Stimulated activated CD8-positive, alpha-beta memory T cell treated with anti-CD3 and anti-CD28 coated beads, Interleukin-7, amount 100 ng/mL, for 1 hour (primary cell): Measurements from ENCODE around the gene TMTC1.
"Not testable (repeated sequence)": the region's sequence is repeated elsewhere in the genome, so short reads cannot be mapped to it uniquely, and the experiment has no call there.

Experiments
- DNase-seq, 2 donors: peaks; one replicate each; pipeline ENCODE4 v3.0.0-alpha.2; 2020; ENCODE audit warnings: low read depth in 2 of 2

The TMTC1 gene

DNA sequence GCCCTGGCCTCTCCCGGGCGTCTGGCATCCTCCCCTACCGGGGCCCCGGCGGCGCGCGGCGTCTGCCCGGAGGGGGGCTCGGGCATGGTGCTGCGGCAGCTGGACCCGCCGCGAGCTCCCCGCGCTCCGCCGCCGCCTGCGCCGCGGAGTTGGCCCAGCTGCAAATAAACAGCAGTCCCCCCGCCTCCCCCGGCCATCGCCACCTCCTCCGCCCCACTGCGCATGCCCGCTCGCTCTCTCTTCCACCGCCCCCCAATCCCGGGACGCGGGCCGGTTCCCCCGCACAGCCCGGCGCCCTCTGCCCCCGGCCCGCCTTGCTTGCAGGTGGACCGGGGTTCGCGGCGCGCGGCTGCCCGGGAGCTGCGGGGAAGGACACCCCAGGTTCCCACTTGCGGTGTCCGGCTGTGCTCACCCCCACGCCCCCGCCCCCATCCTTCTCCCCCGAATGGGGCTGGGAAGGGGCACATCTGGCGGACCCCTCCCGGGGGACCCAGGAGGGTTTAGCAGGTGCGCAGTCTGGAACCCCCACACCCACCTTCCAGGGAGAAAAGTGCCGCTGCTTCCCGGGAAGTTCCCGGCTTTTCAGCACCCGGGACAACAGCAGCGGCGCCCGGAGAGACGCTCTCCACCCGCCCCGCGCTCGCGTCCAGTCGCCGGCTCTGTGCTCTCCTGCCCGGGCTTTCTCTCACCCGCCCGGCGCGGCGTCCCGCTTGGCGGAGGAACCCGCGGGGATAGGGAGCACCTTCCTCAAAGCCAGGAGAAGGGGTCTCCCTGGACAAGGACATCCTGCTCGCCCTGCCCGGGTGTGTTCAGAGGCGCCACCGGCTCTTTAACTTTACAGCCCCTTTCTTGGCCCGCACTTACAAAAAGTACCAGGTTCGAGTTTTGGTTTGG lies at the start of gene TMTC1:
Gene TMTC1 (minus strand): TSS at position 170 of the 894 bp plus-strand sequence. CDS start 191 bp downstream, outside the sequence.
- no peak for DNase-seq

- DNase-seq = no peak
Observed at GRCh38 chr12:29831173-29831572, 47.4 kb upstream of the TMTC1 start.

DNA sequence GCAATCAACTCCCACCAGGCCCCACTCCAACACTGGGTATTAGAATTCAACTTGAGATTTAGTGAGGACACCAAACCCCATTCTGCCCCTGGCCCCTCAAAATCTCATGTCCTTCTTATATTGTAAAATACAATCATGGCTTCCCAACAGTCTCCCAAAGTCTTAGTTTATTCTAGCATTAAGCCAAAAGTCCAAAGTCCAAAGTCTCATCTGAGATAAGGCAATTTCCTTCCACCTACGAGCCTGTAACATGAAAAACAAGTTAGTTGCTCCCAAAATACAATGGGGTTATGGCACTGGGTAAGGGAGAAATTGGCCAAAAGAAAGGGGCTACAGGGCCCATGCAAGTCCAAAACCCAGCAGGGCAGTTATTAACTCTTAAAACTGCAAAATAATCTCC lies 46.6 kb upstream of the TMTC1 start:
- DNase-seq = no peak

GRCh38 chr12:29818916-29819623 lies 35.3 kb upstream of the TMTC1 start:
- DNase-seq = no peak

DNA sequence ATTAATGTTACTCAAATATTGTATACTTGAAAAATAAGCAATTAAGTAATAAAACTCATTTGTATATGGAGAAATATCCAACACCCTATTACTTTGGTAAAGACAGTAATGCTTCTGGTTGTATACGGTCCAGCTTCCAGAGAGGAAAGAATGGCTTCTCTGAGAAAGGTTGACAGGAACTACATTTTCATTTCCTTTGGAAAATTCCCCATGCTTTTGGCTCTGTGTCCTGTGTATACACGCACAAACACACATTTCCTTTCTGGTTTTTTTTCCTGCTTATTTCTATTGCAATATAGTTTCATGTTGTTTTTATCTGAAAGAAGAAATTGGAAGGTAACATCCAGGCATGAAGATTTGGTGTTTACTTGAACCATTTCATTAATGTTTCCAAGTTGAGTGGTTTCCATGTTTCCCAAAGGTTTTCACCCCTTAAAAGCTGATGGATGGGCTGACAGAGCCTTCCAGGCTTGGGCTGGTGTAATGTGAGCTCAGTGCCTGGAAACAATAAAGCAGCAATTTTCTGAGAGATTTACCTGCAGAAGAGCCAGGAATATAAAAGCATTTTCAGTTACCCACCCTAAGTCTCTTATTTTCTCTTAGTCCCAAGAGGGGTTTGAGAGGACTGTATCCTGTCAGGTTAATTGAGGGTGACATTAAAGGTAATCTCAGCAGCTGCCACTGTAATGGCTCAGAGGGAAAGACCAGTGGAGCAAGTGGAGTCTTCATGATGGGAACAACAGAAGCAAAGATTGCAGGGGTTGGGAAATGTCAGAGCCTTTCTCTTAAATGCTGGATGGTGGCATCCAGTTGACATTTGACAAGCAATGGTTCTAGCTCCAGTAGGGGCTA lies 33.4 kb upstream of the TMTC1 start:
- DNase-seq = no peak

DNA sequence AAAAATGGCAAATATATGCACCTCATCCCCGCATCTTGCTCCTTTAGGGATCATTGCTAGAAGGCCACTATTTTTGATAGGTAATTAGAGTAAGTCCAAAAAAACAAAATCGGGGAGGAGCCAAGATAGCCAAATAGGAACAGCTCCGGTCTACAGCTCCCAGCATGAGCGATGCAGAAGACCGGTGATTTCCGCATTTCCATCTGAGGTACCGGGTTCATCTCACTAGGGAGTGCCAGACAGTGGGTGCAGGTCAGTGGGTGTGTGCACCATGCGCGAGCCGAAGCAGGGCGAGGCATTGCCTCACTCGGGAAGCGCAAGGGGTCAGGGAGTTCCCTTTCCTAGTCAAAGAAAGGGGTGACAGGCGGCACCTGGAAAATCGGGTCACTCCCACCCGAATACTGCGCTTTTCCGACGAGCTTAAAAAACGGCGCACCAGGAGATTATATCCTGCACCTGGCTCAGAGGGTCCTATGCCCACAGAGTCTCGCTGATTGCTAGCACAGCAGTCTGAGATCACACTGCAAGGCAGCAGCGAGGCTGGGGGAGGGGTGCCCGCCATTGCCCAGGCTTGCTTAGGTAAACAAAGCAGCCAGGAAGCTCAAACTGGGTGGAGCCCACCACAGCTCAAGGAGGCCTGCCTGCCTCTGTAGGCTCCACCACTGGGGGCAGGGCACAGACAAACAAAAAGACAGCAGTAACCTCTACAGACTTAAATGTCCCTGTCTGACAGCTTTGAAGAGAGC lies 26.0 kb upstream of the TMTC1 start:
- not testable (repeated sequence) for DNase-seq

DNA sequence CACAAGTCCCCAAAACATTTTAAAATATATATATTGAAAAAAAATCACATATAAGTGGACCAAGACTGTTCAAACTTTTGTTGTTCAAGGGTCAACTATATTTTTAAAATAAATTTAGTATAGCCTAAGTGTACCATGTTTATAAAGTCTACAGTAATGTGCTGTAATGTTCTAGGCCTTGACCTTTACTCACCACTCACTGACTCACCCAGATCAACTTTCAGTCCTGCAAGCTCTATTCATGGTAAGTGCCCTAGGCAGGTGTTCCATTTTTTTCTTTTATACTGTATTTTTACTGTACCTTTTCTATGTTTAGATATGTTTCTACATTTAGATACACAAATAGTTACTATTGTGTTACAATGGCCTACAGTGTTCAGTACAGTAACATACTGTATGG lies 23.4 kb upstream of the TMTC1 start:
- no peak for DNase-seq

- DNase-seq = no peak
Observed at GRCh38 chr12:29804019-29804418, 20.3 kb upstream of the TMTC1 start.

DNA sequence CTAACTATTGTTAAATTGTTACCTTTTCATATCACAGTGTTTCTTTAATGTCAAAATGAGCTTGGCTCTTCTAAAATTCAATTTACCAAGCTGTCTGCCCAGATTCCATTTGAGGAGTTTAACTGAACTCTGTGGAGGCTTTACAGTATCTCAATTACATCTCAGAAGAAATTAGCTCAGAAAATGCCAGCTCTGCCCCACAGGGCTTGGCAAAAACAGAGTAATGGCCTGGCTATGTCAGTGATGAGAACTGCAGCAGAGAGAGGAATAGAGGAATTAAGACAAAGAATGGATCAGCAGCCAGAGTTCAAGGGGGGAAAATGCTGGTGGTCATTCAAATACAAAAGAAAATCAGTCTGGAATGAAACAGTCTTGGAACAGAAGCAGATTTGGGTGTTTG lies 15.8 kb upstream of the TMTC1 start:
- DNase-seq = no peak

- no peak for DNase-seq
Observed at GRCh38 chr12:29797565-29798355, 14.0 kb upstream of the TMTC1 start.

GRCh38 chr12:29796823-29797263 lies 13.1 kb upstream of the TMTC1 start:
- DNase-seq = no peak

GRCh38 chr12:29795715-29796114 lies 12.0 kb upstream of the TMTC1 start:
- DNase-seq = no peak

GRCh38 chr12:29794862-29795261 lies 11.1 kb upstream of the TMTC1 start:
- DNase-seq = no peak

DNA sequence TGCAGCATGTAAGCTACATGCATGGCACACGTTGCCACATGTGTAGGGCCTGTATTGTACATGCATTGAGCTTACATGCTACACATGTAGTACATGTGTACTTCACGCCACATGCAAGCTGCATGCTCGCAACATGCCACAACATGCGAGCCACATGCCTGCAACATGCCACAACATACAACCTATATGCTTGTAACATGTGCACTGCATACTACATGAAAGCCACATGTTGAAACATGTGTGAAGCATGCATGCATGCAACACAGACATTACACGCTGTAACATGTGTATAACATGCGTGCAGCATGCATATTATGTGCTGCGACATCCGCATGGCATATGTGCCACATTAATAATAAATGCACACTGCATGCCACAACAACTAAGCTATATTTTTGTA lies 9.1 kb upstream of the TMTC1 start:
- DNase-seq = no peak

DNA sequence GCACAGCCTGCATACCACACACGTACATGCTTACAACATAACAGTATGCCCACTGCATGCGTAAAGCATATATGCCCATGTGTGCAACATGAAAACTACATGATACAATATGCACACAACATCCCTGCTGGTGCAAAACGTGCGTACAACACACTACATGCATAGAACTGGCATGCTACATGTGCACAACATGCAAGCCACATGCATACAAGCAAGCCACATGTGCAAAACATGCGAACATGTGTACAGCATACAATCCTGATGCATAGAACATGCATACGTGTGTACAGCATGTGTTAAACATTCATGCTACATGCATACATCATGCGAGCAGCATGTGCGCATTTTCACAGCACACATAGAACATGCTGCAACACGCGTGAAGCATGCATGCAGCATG lies 8.4 kb upstream of the TMTC1 start:
- no peak for DNase-seq

GRCh38 chr12:29782871-29783772 lies 620 bp downstream of the TMTC1 start:
- DNase-seq = no peak

- no peak for DNase-seq
Observed at GRCh38 chr12:29782285-29782870, 1.4 kb downstream of the TMTC1 start.

- DNase-seq = no peak
Observed at GRCh38 chr12:29781705-29782266, 2.0 kb downstream of the TMTC1 start.

- no peak for DNase-seq
Observed at GRCh38 chr12:29781188-29781587, 2.6 kb downstream of the TMTC1 start.
